BJ (cell line): ENCODE results near the gene MIGA1. TPM values are rescaled to one million over a fixed set of nuclear protein-coding genes. Genes with fewer than 3 reads are reported as not detected.

Source experiments
- CTCF ChIA-PET: fragments of 350-600 bp; formaldehyde crosslinking; extraction: SDS; loops from one replicate; lab custom pipeline; 2021; ENCODE audit warnings: antibody characterized with exemption, inconsistent platforms; lab: Yijun Ruan, JAX
- POLR2A ChIA-PET: fragments of 300-600 bp; sonication (Branson Sonifier 250); formaldehyde crosslinking; extraction: SDS; loops from one replicate; lab custom pipeline; 2021; ENCODE audit warnings: antibody characterized with exemption; lab: Charles Lee
- DNase-seq: peaks from one replicate; pipeline ENCODE4 v3.0.0-alpha.2; 2011; ENCODE audit warnings: low read depth
- H3K27me3 ChIP-seq: 2 replicates; pipeline ENCODE4 v1.6.0; 2011; ENCODE audit warnings: low read length; ENCODE audit not compliant: control insufficient read depth, insufficient read depth
- H3K36me3 ChIP-seq: 2 replicates; pipeline ENCODE4 v1.5.1; 2011; ENCODE audit warnings: low read length; ENCODE audit not compliant: control insufficient read depth, insufficient read depth
- H3K4me3 ChIP-seq: 2 replicates; pipeline ENCODE4 v1.5.1; 2011; ENCODE audit warnings: low read depth, mild to moderate bottlenecking, control low read depth, low read length
- CTCF ChIP-seq: IDR thresholded peaks from 2 replicates; pipeline ENCODE4 v1.5.1; 2011; ENCODE audit warnings: low read depth, mild to moderate bottlenecking, control low read depth, inconsistent platforms, low read length, moderate library complexity; ENCODE audit not compliant: insufficient read depth
- polyA plus RNA-seq: library from polyadenylated mRNA; depleted of rRNA; stranded (reverse); fragments of >200 nt; gene quantifications from 2 replicates; pipeline ENCODE4 v1.2.3, GENCODE V29; 2011

MIGA1 gene
- polyA plus RNA-seq, 1 experiment, result 3.3 TPM

GRCh38 chr1:77872645-77873044 lies 93.2 kb downstream of the MIGA1 start:
- DNase-seq, result no peak
- POLR2A ChIA-PET, result no interaction called here
- Histone ChIP-seq H3K27me3 (no peaks in the 10 kb centered on the region), H3K36me3 (no peaks in the 10 kb centered on the region), H3K4me3 (no peak overlapping the region)
- no peak for TF ChIP-seq CTCF
- CTCF ChIA-PET, result no interaction called here

- POLR2A ChIA-PET, result no interaction called here
- DNase-seq, result no peak
- Histone ChIP-seq H3K36me3 (no peaks in the 10 kb centered on the region), H3K27me3 (no peaks in the 10 kb centered on the region), H3K4me3 (no peak overlapping the region)
- CTCF ChIA-PET, result no interaction called here
- no peak for TF ChIP-seq CTCF
These were observed 94.0 kb downstream of the MIGA1 start for GRCh38 chr1:77873461-77873860.

- H3K27me3 ChIP-seq, result no peaks in the 10 kb centered on the region
- no peaks in the 10 kb centered on the region for H3K36me3 ChIP-seq
- ChIA-PET POLR2A (no interaction called here), CTCF (no interaction called here)
- DNase-seq, result peak; percentile 32
- no peak for TF ChIP-seq CTCF
- H3K4me3 ChIP-seq, result no peak overlapping the region
These were observed 95.5 kb downstream of the MIGA1 start for GRCh38 chr1:77874804-77875445.

GRCh38 chr1:77876884-77877283 lies 97.4 kb downstream of the MIGA1 start:
- no peak for TF ChIP-seq CTCF
- CTCF ChIA-PET, result interaction anchor here (0.9 kb wide), 1 partner anchor 10 kb away, joined by 3 read pairs; no protein-coding TSS in a partner anchor
- Histone ChIP-seq H3K36me3 (no peaks in the 10 kb centered on the region), H3K4me3 (no peak overlapping the region), H3K27me3 (no peaks in the 10 kb centered on the region)
- no peak for DNase-seq
- POLR2A ChIA-PET, result interaction anchor here (0.5 kb wide), 1 partner anchor 99 kb away, joined by 6 read pairs; no protein-coding TSS in a partner anchor

- DNase-seq, result no peak
- no peak for TF ChIP-seq CTCF
- CTCF ChIA-PET, result no interaction called here
- H3K36me3 ChIP-seq, result no peaks in the 10 kb centered on the region
- H3K27me3 ChIP-seq, result no peaks in the 10 kb centered on the region
- H3K4me3 ChIP-seq, result no peak overlapping the region
- POLR2A ChIA-PET, result no interaction called here
These were observed 101.6 kb downstream of the MIGA1 start for GRCh38 chr1:77881061-77881460.
